CD8-positive, alpha-beta memory T cell (primary cell): ENCODE measurements around the gene NSUN7. TPM values are rescaled to one million over a fixed set of nuclear protein-coding genes. Genes with fewer than 3 reads are reported as not detected.
"Not testable (repeated sequence)": the region's sequence is repeated elsewhere in the genome, so short reads cannot be mapped to it uniquely, and the experiment has no call there.

Experiments
- CTCF ChIA-PET: fragments of 350-600 bp; sonication (Branson Sonifier 250); formaldehyde crosslinking; loops from one replicate; lab custom pipeline; 2021; ENCODE audit warnings: antibody characterized with exemption; lab: Charles Lee
- POLR2A ChIA-PET: fragments of 350-600 bp; sonication (Branson Sonifier 250); formaldehyde crosslinking; loops from one replicate; lab custom pipeline; 2021; ENCODE audit warnings: antibody characterized with exemption; lab: Charles Lee
- DNase-seq, 5 donors: peaks; one replicate each; pipeline versions ENCODE4 v3.0.0 to v3.0.0-alpha.2; 2020 to 2022; ENCODE audit warnings: mixed read lengths in 1 of 5
- H3K27ac ChIP-seq: one replicate; pipeline ENCODE4 v1.7.0; 2013; ENCODE audit warnings: low read depth, mild to moderate bottlenecking, low read length, moderate library complexity
- H3K27me3 ChIP-seq: 2 replicates; pipeline ENCODE4 v1.7.0; 2013; ENCODE audit warnings: low read length, mild to moderate bottlenecking; ENCODE audit not compliant: insufficient read depth, poor library complexity, severe bottlenecking
- H3K36me3 ChIP-seq: 2 replicates; pipeline ENCODE4 v1.7.0; 2013; ENCODE audit warnings: mild to moderate bottlenecking, low read length, moderate library complexity; ENCODE audit not compliant: insufficient read depth
- H3K4me1 ChIP-seq: 2 replicates; pipeline ENCODE4 v1.7.0; 2013; ENCODE audit warnings: mild to moderate bottlenecking, low read length, moderate library complexity; ENCODE audit not compliant: insufficient read depth
- H3K4me3 ChIP-seq: 2 replicates; pipeline ENCODE4 v1.7.0; 2013; ENCODE audit warnings: mild to moderate bottlenecking, low read length
- H3K9me3 ChIP-seq: 2 replicates; pipeline ENCODE4 v1.7.0; 2013; ENCODE audit warnings: mild to moderate bottlenecking, low read length
- H3K27ac Mint-ChIP-seq, 8 donors: one replicate each; pipeline ENCODE4 v1.8.0; 2020 to 2021; ENCODE audit warnings: mixed read lengths in 8 of 8, mild to moderate bottlenecking in 6 of 8, inconsistent platforms in 3 of 8, moderate library complexity in 3 of 8
- H3K27me3 Mint-ChIP-seq, 2 donors: one replicate each; pipeline ENCODE4 v1.8.0; 2020 to 2021; ENCODE audit warnings: mixed read lengths in 2 of 2, mild to moderate bottlenecking in 1 of 2, moderate library complexity in 1 of 2
- H3K36me3 Mint-ChIP-seq, 3 donors: one replicate each; pipeline ENCODE4 v1.8.0; 2020 to 2021; ENCODE audit warnings: mixed read lengths in 3 of 3, inconsistent platforms in 1 of 3, mild to moderate bottlenecking in 1 of 3
- H3K4me1 Mint-ChIP-seq, 3 donors: one replicate each; pipeline ENCODE4 v1.8.0; 2020 to 2021; ENCODE audit warnings: mixed read lengths in 3 of 3, inconsistent platforms in 1 of 3, mild to moderate bottlenecking in 1 of 3
- H3K4me3 Mint-ChIP-seq, 7 donors: one replicate each; pipeline ENCODE4 v1.8.0; 2020 to 2021; ENCODE audit warnings: mixed read lengths in 7 of 7, mild to moderate bottlenecking in 6 of 7, moderate library complexity in 4 of 7, inconsistent platforms in 2 of 7
- H3K9me3 Mint-ChIP-seq, 5 donors: one replicate each; pipeline ENCODE4 v1.8.0; 2020 to 2022; ENCODE audit warnings: mixed read lengths in 5 of 5, mild to moderate bottlenecking in 3 of 5, moderate library complexity in 2 of 5, inconsistent platforms in 1 of 5
- polyA plus RNA-seq: library from polyadenylated mRNA; unstranded; fragments of 300-500 nt; fragmentation: Illumina TruSeq; gene quantifications from one replicate; pipeline ENCODE4 v1.2.3, GENCODE V29; 2021
- total RNA-seq, 2 experiments: library from RNA; stranded (reverse); gene quantifications; one replicate each; pipeline ENCODE4 v1.2.3, GENCODE V29; 2021

The NSUN7 gene
- total RNA-seq (not detected), polyA plus RNA-seq (not detected)

GRCh38 chr4:40749717-40750460 lies at the start of gene NSUN7:
TSS of gene NSUN7 (plus strand) at chr4:40749955. CDS start at chr4:40750694, 739 bp downstream.
- H3K4me1 Mint-ChIP-seq: peaks cover 3 to 13% (median 8%) of the 10 kb centered on the region in 3 donors
- H3K27ac Mint-ChIP-seq: peak within 1 kb of the TSS in 1 of 8 donors; percentile 41
- H3K4me3 Mint-ChIP-seq: peak within 1 kb of the TSS; percentile 14 to 63 (median 50)
- peaks cover 0 to 10% (median 0%) of the 10 kb centered on the region in 3 donors for H3K36me3 Mint-ChIP-seq
- POLR2A ChIA-PET: no interaction called here
- H3K36me3 ChIP-seq: no peaks in the 10 kb centered on the region
- peak within 1 kb of the TSS; percentile 27 for H3K4me3 ChIP-seq
- peak in 1 of 5 donors; percentile 23 for DNase-seq
- H3K9me3 ChIP-seq: no peaks in the 10 kb centered on the region
- H3K27me3 ChIP-seq: peaks cover 16% of the 10 kb centered on the region
- no peaks in the 10 kb centered on the region for H3K4me1 ChIP-seq
- H3K27ac ChIP-seq: no peak within 1 kb of the TSS
- H3K9me3 Mint-ChIP-seq: peaks cover 0 to 9% (median 3%) of the 10 kb centered on the region in 5 donors
- H3K27me3 Mint-ChIP-seq: peaks cover 31 to 55% of the 10 kb centered on the region in 2 donors
- CTCF ChIA-PET: no interaction called here

GRCh38 chr4:40702137-40702799 lies 47.5 kb upstream of the NSUN7 start:
- Mint-ChIP-seq H3K4me1 (no peaks in the 10 kb centered on the region), H3K9me3 (no peaks in the 10 kb centered on the region), H3K27me3 (peaks cover 0 to 3% of the 10 kb centered on the region in 2 donors), H3K36me3 (no peaks in the 10 kb centered on the region), H3K27ac (peak overlapping the region in 1 of 8 donors; percentile 2), H3K4me3 (no peak overlapping the region)
- H3K4me3 ChIP-seq: no peak overlapping the region
- no peaks in the 10 kb centered on the region for H3K36me3 ChIP-seq
- H3K27me3 ChIP-seq: no peaks in the 10 kb centered on the region
- H3K9me3 ChIP-seq: no peaks in the 10 kb centered on the region
- ChIA-PET POLR2A (no interaction called here), CTCF (no interaction called here)
- no peaks in the 10 kb centered on the region for H3K4me1 ChIP-seq
- no peak overlapping the region for H3K27ac ChIP-seq
- no peak for DNase-seq

- H3K27ac Mint-ChIP-seq: peak overlapping the region in 1 of 8 donors; percentile 2
- Histone ChIP-seq H3K4me3 (no peak overlapping the region), H3K4me1 (no peaks in the 10 kb centered on the region), H3K27ac (no peak overlapping the region), H3K27me3 (no peaks in the 10 kb centered on the region), H3K36me3 (no peaks in the 10 kb centered on the region), H3K9me3 (no peaks in the 10 kb centered on the region)
- CTCF ChIA-PET: no interaction called here
- DNase-seq: no peak
- no peaks in the 10 kb centered on the region for H3K36me3 Mint-ChIP-seq
- no peak overlapping the region for H3K4me3 Mint-ChIP-seq
- H3K4me1 Mint-ChIP-seq: no peaks in the 10 kb centered on the region
- POLR2A ChIA-PET: no interaction called here
- H3K27me3 Mint-ChIP-seq: peaks cover 0 to 3% of the 10 kb centered on the region in 2 donors
- H3K9me3 Mint-ChIP-seq: no peaks in the 10 kb centered on the region
Observed at GRCh38 chr4:40702800-40703151, 47.0 kb upstream of the NSUN7 start.

GRCh38 chr4:40704073-40704472 lies 45.7 kb upstream of the NSUN7 start:
- H3K9me3 Mint-ChIP-seq: no peaks in the 10 kb centered on the region
- peaks cover 3 to 5% of the 10 kb centered on the region in 2 donors for H3K27me3 Mint-ChIP-seq
- Histone ChIP-seq H3K4me1 (no peaks in the 10 kb centered on the region), H3K4me3 (no peak overlapping the region), H3K9me3 (no peaks in the 10 kb centered on the region), H3K27ac (no peak overlapping the region), H3K36me3 (no peaks in the 10 kb centered on the region), H3K27me3 (no peaks in the 10 kb centered on the region)
- ChIA-PET POLR2A (no interaction called here), CTCF (no interaction called here)
- no peaks in the 10 kb centered on the region for H3K36me3 Mint-ChIP-seq
- no peak overlapping the region for H3K27ac Mint-ChIP-seq
- DNase-seq: no peak
- no peaks in the 10 kb centered on the region for H3K4me1 Mint-ChIP-seq
- no peak overlapping the region for H3K4me3 Mint-ChIP-seq

- Histone ChIP-seq H3K4me1 (no peaks in the 10 kb centered on the region), H3K9me3 (no peaks in the 10 kb centered on the region), H3K27me3 (no peaks in the 10 kb centered on the region), H3K4me3 (no peak overlapping the region), H3K27ac (no peak overlapping the region), H3K36me3 (no peaks in the 10 kb centered on the region)
- Mint-ChIP-seq H3K9me3 (no peaks in the 10 kb centered on the region), H3K27ac (no peak overlapping the region), H3K4me1 (no peaks in the 10 kb centered on the region), H3K27me3 (peaks cover 4 to 36% of the 10 kb centered on the region in 2 donors), H3K36me3 (no peaks in the 10 kb centered on the region), H3K4me3 (no peak overlapping the region)
- ChIA-PET CTCF (no interaction called here), POLR2A (no interaction called here)
- no peak for DNase-seq
Observed at GRCh38 chr4:40710484-40711254, 39.1 kb upstream of the NSUN7 start.

- H3K27ac Mint-ChIP-seq, H3K4me1 Mint-ChIP-seq, H3K4me3 Mint-ChIP-seq, H3K4me1 ChIP-seq, H3K4me3 ChIP-seq, H3K9me3 Mint-ChIP-seq, H3K36me3 Mint-ChIP-seq, H3K27me3 ChIP-seq, POLR2A ChIA-PET, H3K27ac ChIP-seq, DNase-seq, H3K36me3 ChIP-seq, CTCF ChIA-PET, H3K9me3 ChIP-seq: not testable (repeated sequence)
- H3K27me3 Mint-ChIP-seq: peaks cover 7 to 39% of the 10 kb centered on the region in 2 donors
Observed at GRCh38 chr4:40713001-40713400, 36.8 kb upstream of the NSUN7 start.

GRCh38 chr4:40713798-40714197 lies 36.0 kb upstream of the NSUN7 start:
- H3K27me3 Mint-ChIP-seq: peaks cover 4 to 39% of the 10 kb centered on the region in 2 donors
- H3K9me3 Mint-ChIP-seq: no peaks in the 10 kb centered on the region
- no peaks in the 10 kb centered on the region for H3K4me1 Mint-ChIP-seq
- no peak overlapping the region for H3K27ac Mint-ChIP-seq
- Histone ChIP-seq H3K4me1 (no peaks in the 10 kb centered on the region), H3K27ac (no peak overlapping the region), H3K9me3 (no peaks in the 10 kb centered on the region), H3K27me3 (no peaks in the 10 kb centered on the region), H3K4me3 (no peak overlapping the region), H3K36me3 (no peaks in the 10 kb centered on the region)
- no peaks in the 10 kb centered on the region for H3K36me3 Mint-ChIP-seq
- no peak overlapping the region for H3K4me3 Mint-ChIP-seq
- ChIA-PET POLR2A (no interaction called here), CTCF (no interaction called here)
- no peak for DNase-seq

GRCh38 chr4:40718586-40718985 lies 31.2 kb upstream of the NSUN7 start:
- H3K27ac Mint-ChIP-seq: no peak overlapping the region
- H3K4me3 Mint-ChIP-seq: no peak overlapping the region
- peaks cover 4 to 16% of the 10 kb centered on the region in 2 donors for H3K27me3 Mint-ChIP-seq
- CTCF ChIA-PET: no interaction called here
- POLR2A ChIA-PET: no interaction called here
- Histone ChIP-seq H3K27me3 (no peaks in the 10 kb centered on the region), H3K4me3 (no peak overlapping the region), H3K27ac (no peak overlapping the region), H3K9me3 (no peaks in the 10 kb centered on the region), H3K4me1 (peaks cover 12% of the 10 kb centered on the region), H3K36me3 (no peaks in the 10 kb centered on the region)
- H3K9me3 Mint-ChIP-seq: no peaks in the 10 kb centered on the region
- DNase-seq: no peak
- no peaks in the 10 kb centered on the region for H3K4me1 Mint-ChIP-seq
- H3K36me3 Mint-ChIP-seq: no peaks in the 10 kb centered on the region
